ENCODE data around the gene ADGRG2.

DNA sequence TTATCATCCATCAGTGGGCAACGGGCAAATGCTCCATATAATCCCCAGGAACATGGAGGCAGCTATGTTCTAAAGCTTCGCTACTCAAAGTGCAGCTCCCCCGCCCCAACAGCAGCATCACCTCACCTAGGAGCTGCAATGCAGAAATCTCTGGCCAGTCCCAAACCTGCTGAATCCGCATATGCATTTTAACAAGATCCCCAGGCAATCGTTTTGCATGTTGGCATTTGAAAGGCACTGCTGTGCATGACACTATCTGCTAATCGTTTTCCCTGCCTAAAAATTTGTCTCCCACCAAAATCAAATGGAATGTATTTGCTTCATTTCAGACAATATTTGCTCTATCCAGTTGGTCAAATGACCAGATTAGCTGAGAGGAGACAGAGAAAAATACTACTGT is 15.2 kb downstream of the ADGRG2 start:
- TF ChIP-seq CTCF (IDR thresholded peaks at IDR 0.05), result no peak
- TF ChIP-seq CREB1 (CRISPR knock-in tag; IDR thresholded peaks at IDR 0.05), result no peak
- TF ChIP-seq NR2C2 (CRISPR knock-in tag; IDR thresholded peaks at IDR 0.05), result no peak
- TF ChIP-seq SMAD3 (CRISPR knock-in tag; IDR thresholded peaks at IDR 0.05; ENCODE audit: borderline replicate concordance), result no peak
- TF ChIP-seq, protein P1, sequence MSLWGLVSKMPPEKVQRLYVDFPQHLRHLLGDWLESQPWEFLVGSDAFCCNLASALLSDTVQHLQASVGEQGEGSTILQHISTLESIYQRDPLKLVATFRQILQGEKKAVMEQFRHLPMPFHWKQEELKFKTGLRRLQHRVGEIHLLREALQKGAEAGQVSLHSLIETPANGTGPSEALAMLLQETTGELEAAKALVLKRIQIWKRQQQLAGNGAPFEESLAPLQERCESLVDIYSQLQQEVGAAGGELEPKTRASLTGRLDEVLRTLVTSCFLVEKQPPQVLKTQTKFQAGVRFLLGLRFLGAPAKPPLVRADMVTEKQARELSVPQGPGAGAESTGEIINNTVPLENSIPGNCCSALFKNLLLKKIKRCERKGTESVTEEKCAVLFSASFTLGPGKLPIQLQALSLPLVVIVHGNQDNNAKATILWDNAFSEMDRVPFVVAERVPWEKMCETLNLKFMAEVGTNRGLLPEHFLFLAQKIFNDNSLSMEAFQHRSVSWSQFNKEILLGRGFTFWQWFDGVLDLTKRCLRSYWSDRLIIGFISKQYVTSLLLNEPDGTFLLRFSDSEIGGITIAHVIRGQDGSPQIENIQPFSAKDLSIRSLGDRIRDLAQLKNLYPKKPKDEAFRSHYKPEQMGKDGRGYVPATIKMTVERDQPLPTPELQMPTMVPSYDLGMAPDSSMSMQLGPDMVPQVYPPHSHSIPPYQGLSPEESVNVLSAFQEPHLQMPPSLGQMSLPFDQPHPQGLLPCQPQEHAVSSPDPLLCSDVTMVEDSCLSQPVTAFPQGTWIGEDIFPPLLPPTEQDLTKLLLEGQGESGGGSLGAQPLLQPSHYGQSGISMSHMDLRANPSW (CRISPR knock-in tag; conservative IDR thresholded peaks at IDR 0.05; ENCODE audit: low read depth), result no peak
- TF ChIP-seq IRF2 (CRISPR knock-in tag; IDR thresholded peaks at IDR 0.05; ENCODE audit: borderline replicate concordance, low read depth), result no peak
- TF ChIP-seq FOXK1 (CRISPR knock-in tag; IDR thresholded peaks at IDR 0.05), result no peak
- no peak for TF ChIP-seq NFYB (CRISPR knock-in tag; conservative IDR thresholded peaks at IDR 0.05; ENCODE audit: low read depth)
- no peak for TF ChIP-seq ZNF138 (CRISPR knock-in tag; conservative IDR thresholded peaks at IDR 0.05)
- no peak for TF ChIP-seq HMGXB4 (CRISPR knock-in tag; IDR thresholded peaks at IDR 0.05)
- no peak for TF ChIP-seq ATF3 (CRISPR knock-in tag; conservative IDR thresholded peaks at IDR 0.05)
- no peak for TF ChIP-seq ZNF232 (CRISPR knock-in tag; IDR thresholded peaks at IDR 0.05)
- no peak for TF ChIP-seq ATF2 (CRISPR knock-in tag; IDR thresholded peaks at IDR 0.05; ENCODE audit: borderline replicate concordance, low read depth)

Data from WTC11 (cell line).